LNCaP clone FGC (cell line): Measurements from ENCODE around the gene CELA3A.
"Not testable (repeated sequence)": the region's sequence is repeated elsewhere in the genome, so short reads cannot be mapped to it uniquely, and the experiment has no call there.

Source experiments
- DNase-seq: peaks from one replicate; pipeline ENCODE4 v3.0.0-alpha.2; 2011; ENCODE audit warnings: low read depth
- H3K4me3 ChIP-seq: 2 replicates; pipeline ENCODE4 v1.5.1; 2011; ENCODE audit warnings: mild to moderate bottlenecking, low read depth, low read length, control low read depth
- CTCF ChIP-seq: IDR thresholded peaks from 2 replicates; pipeline ENCODE4 v1.5.1; 2012; ENCODE audit warnings: mild to moderate bottlenecking; ENCODE audit not compliant: control insufficient read depth, insufficient read depth; ENCODE audit errors: extremely low read depth

Gene CELA3A

GRCh38 chr1:22030473-22030872 is 29.0 kb downstream of the CELA3A start:
- no peak for TF ChIP-seq CTCF
- DNase-seq = no peak
- no peak overlapping the region for H3K4me3 ChIP-seq

- TF ChIP-seq CTCF = no peak
- H3K4me3 ChIP-seq = no peak overlapping the region
- no peak for DNase-seq
These were observed 29.9 kb downstream of the CELA3A start for GRCh38 chr1:22031214-22031962.

- DNase-seq, H3K4me3 ChIP-seq: not testable (repeated sequence)
These were observed 33.4 kb downstream of the CELA3A start for GRCh38 chr1:22034834-22035233.

GRCh38 chr1:22037520-22037919 is 36.1 kb downstream of the CELA3A start:
- no peak for DNase-seq
- H3K4me3 ChIP-seq = no peak overlapping the region
- no peak for TF ChIP-seq CTCF

- H3K4me3 ChIP-seq = no peak overlapping the region
- DNase-seq = no peak
- no peak for TF ChIP-seq CTCF
These were observed 36.6 kb downstream of the CELA3A start for GRCh38 chr1:22038036-22038435.

GRCh38 chr1:22039594-22040285 is 38.3 kb downstream of the CELA3A start:
- H3K4me3 ChIP-seq = no peak overlapping the region
- no peak for DNase-seq
- TF ChIP-seq CTCF = no peak

GRCh38 chr1:22040286-22040623 is 38.8 kb downstream of the CELA3A start:
- no peak for TF ChIP-seq CTCF
- no peak overlapping the region for H3K4me3 ChIP-seq
- DNase-seq = no peak
